Measurements from ENCODE around the gene CATSPER1.

DNA sequence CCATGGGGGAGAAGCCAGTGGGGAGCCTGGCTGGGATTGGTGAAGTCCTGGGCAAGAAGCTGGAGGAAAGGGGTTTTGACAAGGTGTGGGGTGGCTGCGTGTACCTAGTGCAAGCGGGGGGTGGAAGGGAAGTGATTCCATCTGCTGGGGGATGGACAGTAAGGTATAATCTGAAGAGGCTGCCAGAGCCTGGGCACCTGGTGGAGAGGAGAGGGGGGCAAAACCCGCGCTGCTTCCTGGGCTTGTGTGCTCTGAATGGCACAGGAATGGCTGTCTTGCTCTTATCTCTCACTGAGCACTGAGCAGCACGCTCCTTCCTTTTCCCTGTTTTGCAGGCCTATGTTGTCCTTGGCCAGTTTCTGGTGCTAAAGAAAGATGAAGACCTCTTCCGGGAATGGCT, 23.0 kb downstream of the CATSPER1 start:
- TF ChIP-seq POLR2A (IDR thresholded peaks at IDR 0.05; ENCODE audit: low read depth, low read length) = no peak
- TF ChIP-seq POLR2AphosphoS5 (IDR thresholded peaks at IDR 0.05; ENCODE audit: insufficient read depth, low read depth, low read length) = no peak

All from endothelial cell of umbilical vein (primary cell).